H1 (cell line): ENCODE measurements around the gene SMIM23. TPM values are rescaled to one million over a fixed set of nuclear protein-coding genes. Genes with fewer than 3 reads are reported as not detected.

Experiments
- KDM1A ChIP-seq: fragments of 200-600, 300-600 bp; sonication (generic); IDR thresholded peaks from 2 replicates; pipeline ENCODE4 v1.7.1; 2016; ENCODE audit warnings: mild to moderate bottlenecking, low read length, borderline replicate concordance
- RFX5 ChIP-seq: IDR thresholded peaks from 2 replicates; pipeline ENCODE4 v1.6.1; 2011; ENCODE audit warnings: low read depth, low read length, improper control_type of control experiment, borderline replicate concordance
- SAP30 ChIP-seq: fragments of 300-600 bp; sonication (generic); IDR thresholded peaks from 2 replicates; pipeline ENCODE4 v1.7.1; 2012; ENCODE audit warnings: low read length, moderate library complexity, mild to moderate bottlenecking, inconsistent platforms; ENCODE audit not compliant: insufficient read depth, insufficient replicate concordance
- SP4 ChIP-seq: IDR thresholded peaks from 2 replicates; pipeline ENCODE4 v1.6.1; 2012; ENCODE audit warnings: low read length, inconsistent platforms
- SRF ChIP-seq: IDR thresholded peaks from 2 replicates; pipeline ENCODE4 v1.6.1; 2011; ENCODE audit warnings: mild to moderate bottlenecking, low read depth, low read length, moderate library complexity
- TEAD4 ChIP-seq: IDR thresholded peaks from 2 replicates; pipeline ENCODE4 v1.6.1; 2012; ENCODE audit warnings: low read depth, low read length, inconsistent platforms, mixed read lengths
- USF2 ChIP-seq: IDR thresholded peaks from 2 replicates; pipeline ENCODE4 v1.6.1; 2011; ENCODE audit warnings: low read length, improper control_type of control experiment
- polyA plus RNA-seq, 7 experiments: library from polyadenylated mRNA; depleted of rRNA in 3 of 7; stranded (reverse) in 5 of 7; unstranded in 2 of 7; fragments of >200 nt in 5 of 7; fragments of 200-250 nt in 2 of 7; gene quantifications; 1 replicate in 5 of 7; 2 replicates in 1 of 7; 4 replicates in 1 of 7; pipeline versions ENCODE4 v1.2.1 to v1.2.3, GENCODE V29; 2011 to 2013; ENCODE audit warnings: missing spikeins in 2 of 7, mixed read lengths in 2 of 7
- total RNA-seq: library from RNA; stranded (reverse); fragmentation: NEBNext Ultra II Directional; extraction: Animal tissue kit (Norgen Biotek cat#: 25700); gene quantifications from 2 replicates; pipeline ENCODE4 v1.2.1, GENCODE V29; 2021

SMIM23 gene
- total and polyA plus RNA-seq, 2 of the 8 experiments (the other 6 are each of a cell fraction or from before 2014, with no cell fraction given) = not detected

GRCh38 chr5:171764265-171764664 lies 21.4 kb upstream of the SMIM23 start (continued):
- TF ChIP-seq TEAD4 (no peak), USF2 (no peak), SP4 (no peak), RFX5 (no peak), SRF (no peak), KDM1A (no peak), SAP30 (no peak)
